Measurements from ENCODE around the gene MKRN2.
A peak's percentile ranks its signal among the peaks of the same experiment; 100 is the strongest.

Gene MKRN2

DNA sequence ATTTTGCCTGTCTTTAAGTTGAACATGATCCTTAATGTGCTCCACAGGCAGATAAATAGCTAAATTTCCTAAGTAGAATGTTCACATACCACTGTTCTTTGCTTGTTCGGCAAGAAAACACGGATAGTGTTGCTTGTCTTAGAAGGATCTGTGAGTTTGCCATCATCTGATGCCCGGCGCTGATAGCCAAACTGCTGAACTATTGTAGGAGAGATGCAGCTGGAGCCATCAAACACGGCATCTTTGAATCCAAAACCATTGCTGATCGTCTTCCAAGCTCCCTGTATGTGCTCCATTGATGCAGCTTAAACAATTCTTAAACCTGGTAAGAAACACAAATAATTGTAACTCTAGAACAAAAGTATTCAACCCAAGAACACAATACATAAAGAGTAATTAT is 61.5 kb downstream of the MKRN2 start:
- Histone ChIP-seq H3K27me3 (ENCODE audit: insufficient read depth, low read length) (no peaks in the 10 kb centered on the region), H4K8ac (ENCODE audit: low read depth, low read length) (no peak overlapping the region), H4K12ac (ENCODE audit: low read depth, low read length) (no peak overlapping the region), H2AK5ac (ENCODE audit: low read length) (no peak overlapping the region), H2AFZ (ENCODE audit: insufficient read depth, low read length, poor library complexity) (no peak overlapping the region), H3K79me2 (ENCODE audit: control insufficient read depth, insufficient read depth, low read length, poor library complexity) (no peaks in the 10 kb centered on the region), H3K27ac (ENCODE audit: low read depth, low read length) (no peak overlapping the region), H3K4me3 (ENCODE audit: low read depth, low read length) (no peak overlapping the region), H2BK5ac (ENCODE audit: low read depth, low read length, poor library complexity) (no peak overlapping the region), H3K36me3 (ENCODE audit: control insufficient read depth in 1 of 2, insufficient read depth in 2 of 2, low read length in 2 of 2) (peaks cover 5 to 12% of the 10 kb centered on the region in 2 experiments), H4K91ac (ENCODE audit: low read depth, low read length) (no peak overlapping the region), H3K9me3 (ENCODE audit: insufficient read depth, low read depth, low read length) (no peaks in the 10 kb centered on the region), H2BK120ac (ENCODE audit: insufficient read depth, low read length, poor library complexity) (no peak overlapping the region), H3K23ac (ENCODE audit: low read length) (no peak overlapping the region), H3K4ac (ENCODE audit: low read depth, low read length) (no peak overlapping the region), H3K18ac (ENCODE audit: low read length) (no peak overlapping the region), H3K14ac (ENCODE audit: low read length) (no peak overlapping the region), H2BK12ac (ENCODE audit: low read length) (no peak overlapping the region), H3K9ac (ENCODE audit: low read length) (no peak overlapping the region), H3K4me2 (ENCODE audit: low read length) (no peak overlapping the region), H3K4me1 (ENCODE audit: control insufficient read depth in 1 of 2, insufficient read depth in 2 of 2, low read length in 2 of 2) (no peaks in the 10 kb centered on the region), H3K79me1 (ENCODE audit: low read length) (no peaks in the 10 kb centered on the region)
- peak in 1 of 2 donors; percentile 29 for DNase-seq
- no CpG with 5 or more reads among the region's 6 CpGs for WGBS (ENCODE audit: extremely low coverage, insufficient coverage, insufficient read length)

DNA sequence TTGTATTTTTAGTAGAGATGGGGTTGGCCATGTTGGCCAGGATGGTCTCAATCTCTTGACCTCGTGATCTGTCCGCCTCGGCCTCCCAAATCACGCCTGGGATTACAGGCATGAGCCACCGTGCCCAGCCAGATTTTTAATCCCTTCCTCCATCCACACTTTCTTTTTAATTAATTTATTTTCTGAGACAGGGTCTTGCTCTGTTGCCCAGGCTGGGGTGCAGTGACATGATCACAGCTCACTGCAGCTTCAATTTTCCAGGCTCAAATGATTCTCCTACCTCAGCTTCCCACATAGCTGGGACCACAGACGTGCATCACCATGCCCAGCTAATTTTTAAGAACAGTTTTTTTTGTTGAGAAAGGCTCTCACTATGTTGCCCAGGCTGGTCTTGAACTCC is 63.4 kb downstream of the MKRN2 start:
- no peak overlapping the region for H3K23ac ChIP-seq (ENCODE audit: low read length)

DNA sequence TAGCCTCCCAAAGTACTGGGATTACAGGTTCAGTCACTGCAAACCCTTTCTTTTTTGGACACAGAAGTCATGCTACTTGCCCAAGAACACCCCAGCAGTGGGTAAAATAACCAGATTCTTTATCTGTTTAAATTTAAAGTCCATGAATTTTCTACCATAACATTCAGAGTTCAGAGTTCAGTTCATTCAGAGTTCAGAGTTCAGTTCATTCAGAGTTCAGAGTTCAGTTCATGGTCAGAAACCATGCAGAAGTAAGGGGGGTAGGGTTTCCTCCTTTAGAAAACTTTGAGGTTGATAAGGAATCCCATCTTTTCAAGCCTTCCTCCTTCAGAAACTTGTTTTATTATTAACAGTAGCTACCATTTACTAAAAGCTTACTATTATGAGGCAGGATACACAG is 63.8 kb downstream of the MKRN2 start:
- Histone ChIP-seq H3K18ac (ENCODE audit: low read length) (no peak overlapping the region), H4K8ac (ENCODE audit: low read depth, low read length) (no peak overlapping the region), H3K23ac (ENCODE audit: low read length) (no peak overlapping the region), H2AFZ (ENCODE audit: insufficient read depth, low read length, poor library complexity) (no peak overlapping the region), H3K27me3 (ENCODE audit: insufficient read depth, low read length) (no peaks in the 10 kb centered on the region), H3K36me3 (ENCODE audit: control insufficient read depth in 1 of 2, insufficient read depth in 2 of 2, low read length in 2 of 2) (peaks cover 5 to 8% of the 10 kb centered on the region in 2 experiments), H4K12ac (ENCODE audit: low read depth, low read length) (no peak overlapping the region), H3K9me3 (ENCODE audit: insufficient read depth, low read depth, low read length) (no peaks in the 10 kb centered on the region), H3K4me2 (ENCODE audit: low read length) (no peak overlapping the region), H3K4me1 (ENCODE audit: control insufficient read depth in 1 of 2, insufficient read depth in 2 of 2, low read length in 2 of 2) (no peaks in the 10 kb centered on the region), H3K4ac (ENCODE audit: low read depth, low read length) (peak overlapping the region; percentile 55), H3K79me2 (ENCODE audit: control insufficient read depth, insufficient read depth, low read length, poor library complexity) (peaks cover 2% of the 10 kb centered on the region), H3K14ac (ENCODE audit: low read length) (no peak overlapping the region), H3K4me3 (ENCODE audit: low read depth, low read length) (no peak overlapping the region), H2BK120ac (ENCODE audit: insufficient read depth, low read length, poor library complexity) (no peak overlapping the region), H3K9ac (ENCODE audit: low read length) (no peak overlapping the region), H2BK5ac (ENCODE audit: low read depth, low read length, poor library complexity) (no peak overlapping the region), H4K91ac (ENCODE audit: low read depth, low read length) (no peak overlapping the region), H2AK5ac (ENCODE audit: low read length) (no peak overlapping the region), H2BK12ac (ENCODE audit: low read length) (no peak overlapping the region), H3K27ac (ENCODE audit: low read depth, low read length) (no peak overlapping the region), H3K79me1 (ENCODE audit: low read length) (no peaks in the 10 kb centered on the region)
- no peak for DNase-seq

More for the DNA sequence above, 63.4 kb downstream of the MKRN2 start:
- no peak overlapping the region for H4K8ac ChIP-seq (ENCODE audit: low read depth, low read length)
- H2BK120ac ChIP-seq (ENCODE audit: insufficient read depth, low read length, poor library complexity): no peak overlapping the region
- H3K4me3 ChIP-seq (ENCODE audit: low read depth, low read length): no peak overlapping the region
- no peaks in the 10 kb centered on the region for H3K4me1 ChIP-seq (ENCODE audit: control insufficient read depth in 1 of 2, insufficient read depth in 2 of 2, low read length in 2 of 2)
- H2BK5ac ChIP-seq (ENCODE audit: low read depth, low read length, poor library complexity): no peak overlapping the region
- peaks cover 5 to 12% of the 10 kb centered on the region in 2 experiments for H3K36me3 ChIP-seq (ENCODE audit: control insufficient read depth in 1 of 2, insufficient read depth in 2 of 2, low read length in 2 of 2)
- no peak for DNase-seq
- H3K9me3 ChIP-seq (ENCODE audit: insufficient read depth, low read depth, low read length): no peaks in the 10 kb centered on the region
- no peak overlapping the region for H3K27ac ChIP-seq (ENCODE audit: low read depth, low read length)
- H3K79me2 ChIP-seq (ENCODE audit: control insufficient read depth, insufficient read depth, low read length, poor library complexity): no peaks in the 10 kb centered on the region
- H2AK5ac ChIP-seq (ENCODE audit: low read length): no peak overlapping the region
- no peak overlapping the region for H2AFZ ChIP-seq (ENCODE audit: insufficient read depth, low read length, poor library complexity)
- no peak overlapping the region for H3K14ac ChIP-seq (ENCODE audit: low read length)
- no peak overlapping the region for H2BK12ac ChIP-seq (ENCODE audit: low read length)
- H4K91ac ChIP-seq (ENCODE audit: low read depth, low read length): no peak overlapping the region
- peak overlapping the region; percentile 86 for H3K4ac ChIP-seq (ENCODE audit: low read depth, low read length)
- no peaks in the 10 kb centered on the region for H3K79me1 ChIP-seq (ENCODE audit: low read length)
- no peak overlapping the region for H4K12ac ChIP-seq (ENCODE audit: low read depth, low read length)
- no peak overlapping the region for H3K9ac ChIP-seq (ENCODE audit: low read length)
- no peaks in the 10 kb centered on the region for H3K27me3 ChIP-seq (ENCODE audit: insufficient read depth, low read length)
- no peak overlapping the region for H3K4me2 ChIP-seq (ENCODE audit: low read length)
- H3K18ac ChIP-seq (ENCODE audit: low read length): no peak overlapping the region
- WGBS (ENCODE audit: extremely low coverage, insufficient coverage, insufficient read length): no CpG with 5 or more reads among the region's 6 CpGs

DNA sequence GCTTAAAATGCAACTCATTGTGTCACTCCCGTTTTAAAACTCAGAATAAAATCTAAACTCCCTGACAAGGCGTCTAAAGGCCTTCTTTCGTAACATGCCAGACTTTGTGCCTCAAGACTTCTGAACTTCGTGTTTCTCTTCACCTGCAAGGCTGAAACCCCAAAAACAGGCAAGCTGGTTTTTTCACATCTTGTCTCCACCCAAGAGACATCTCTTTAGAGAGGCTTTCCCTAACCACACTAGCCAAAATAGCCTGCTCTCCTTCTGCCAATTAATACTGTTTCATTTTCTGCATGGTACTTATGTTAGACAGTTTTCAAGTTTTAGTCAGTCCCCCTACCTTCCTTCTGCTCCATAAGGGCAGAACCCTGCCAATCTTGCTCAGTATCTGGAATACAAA is 65.4 kb downstream of the MKRN2 start:
- Histone ChIP-seq H3K4me3 (ENCODE audit: low read depth, low read length) (no peak overlapping the region), H3K27ac (ENCODE audit: low read depth, low read length) (no peak overlapping the region), H4K12ac (ENCODE audit: low read depth, low read length) (no peak overlapping the region), H4K8ac (ENCODE audit: low read depth, low read length) (no peak overlapping the region), H3K79me2 (ENCODE audit: control insufficient read depth, insufficient read depth, low read length, poor library complexity) (peaks cover 2% of the 10 kb centered on the region), H2AFZ (ENCODE audit: insufficient read depth, low read length, poor library complexity) (no peak overlapping the region), H3K79me1 (ENCODE audit: low read length) (no peaks in the 10 kb centered on the region), H3K27me3 (ENCODE audit: insufficient read depth, low read length) (no peaks in the 10 kb centered on the region), H3K9ac (ENCODE audit: low read length) (no peak overlapping the region), H2BK120ac (ENCODE audit: insufficient read depth, low read length, poor library complexity) (no peak overlapping the region), H3K4ac (ENCODE audit: low read depth, low read length) (peak overlapping the region; percentile 86), H3K4me1 (ENCODE audit: control insufficient read depth in 1 of 2, insufficient read depth in 2 of 2, low read length in 2 of 2) (peaks cover 0 to 2% of the 10 kb centered on the region in 2 experiments), H3K9me3 (ENCODE audit: insufficient read depth, low read depth, low read length) (no peaks in the 10 kb centered on the region), H3K23ac (ENCODE audit: low read length) (no peak overlapping the region), H3K4me2 (ENCODE audit: low read length) (no peak overlapping the region), H3K36me3 (ENCODE audit: control insufficient read depth in 1 of 2, insufficient read depth in 2 of 2, low read length in 2 of 2) (peaks cover 2% of the 10 kb centered on the region in 2 experiments), H4K91ac (ENCODE audit: low read depth, low read length) (no peak overlapping the region), H2BK12ac (ENCODE audit: low read length) (no peak overlapping the region), H2BK5ac (ENCODE audit: low read depth, low read length, poor library complexity) (no peak overlapping the region), H3K18ac (ENCODE audit: low read length) (no peak overlapping the region), H3K14ac (ENCODE audit: low read length) (no peak overlapping the region), H2AK5ac (ENCODE audit: low read length) (no peak overlapping the region)
- DNase-seq: no peak
- WGBS (ENCODE audit: extremely low coverage, insufficient coverage, insufficient read length): no CpG with 5 or more reads among the region's 4 CpGs

Data from trophoblast cell (in vitro differentiated cells and primary cell).